ENCODE data around the gene GDI1.

GDI1 gene

GRCh38 chrX:154464806-154465365 lies 27.9 kb downstream of the GDI1 start:
- no peak overlapping the region for H2AFZ ChIP-seq (ENCODE audit: low read length)

GRCh38 chrX:154465601-154466000 lies 28.6 kb downstream of the GDI1 start:
- Histone ChIP-seq H3K4me1 (ENCODE audit: insufficient read depth, low read length, poor library complexity, severe bottlenecking) (no peaks in the 10 kb centered on the region), H3K9ac (ENCODE audit: low read depth, low read length, poor library complexity, severe bottlenecking) (no peak overlapping the region), H3K4me3 (ENCODE audit: low read length, poor library complexity, severe bottlenecking) (no peak overlapping the region), H3K4me2 (ENCODE audit: low read depth, low read length, poor library complexity, severe bottlenecking) (no peak overlapping the region), H3F3A (ENCODE audit: low read depth) (no peaks in the 10 kb centered on the region), H3K27me3 (ENCODE audit: insufficient read depth, low read length, poor library complexity, severe bottlenecking) (no peaks in the 10 kb centered on the region), H3K9me3 (ENCODE audit: insufficient read depth, low read depth, low read length) (no peaks in the 10 kb centered on the region), H3K36me3 (ENCODE audit: insufficient read depth, low read length) (no peaks in the 10 kb centered on the region; the same call in 1 of the 2 replicates), H3K9me2 (replicated peaks; ENCODE audit: low read depth, low read length) (no peaks in the 10 kb centered on the region), H4K20me1 (ENCODE audit: insufficient read depth, low read length, poor library complexity, severe bottlenecking) (no peaks in the 10 kb centered on the region), H2AFZ (ENCODE audit: low read length) (no peak overlapping the region), H3K79me2 (ENCODE audit: insufficient read depth, low read length) (no peaks in the 10 kb centered on the region)
- TF ChIP-seq EZH2phosphoT487 (IDR thresholded peaks at IDR 0.05; ENCODE audit: borderline replicate concordance) = no peak
- TF ChIP-seq, protein P1, sequence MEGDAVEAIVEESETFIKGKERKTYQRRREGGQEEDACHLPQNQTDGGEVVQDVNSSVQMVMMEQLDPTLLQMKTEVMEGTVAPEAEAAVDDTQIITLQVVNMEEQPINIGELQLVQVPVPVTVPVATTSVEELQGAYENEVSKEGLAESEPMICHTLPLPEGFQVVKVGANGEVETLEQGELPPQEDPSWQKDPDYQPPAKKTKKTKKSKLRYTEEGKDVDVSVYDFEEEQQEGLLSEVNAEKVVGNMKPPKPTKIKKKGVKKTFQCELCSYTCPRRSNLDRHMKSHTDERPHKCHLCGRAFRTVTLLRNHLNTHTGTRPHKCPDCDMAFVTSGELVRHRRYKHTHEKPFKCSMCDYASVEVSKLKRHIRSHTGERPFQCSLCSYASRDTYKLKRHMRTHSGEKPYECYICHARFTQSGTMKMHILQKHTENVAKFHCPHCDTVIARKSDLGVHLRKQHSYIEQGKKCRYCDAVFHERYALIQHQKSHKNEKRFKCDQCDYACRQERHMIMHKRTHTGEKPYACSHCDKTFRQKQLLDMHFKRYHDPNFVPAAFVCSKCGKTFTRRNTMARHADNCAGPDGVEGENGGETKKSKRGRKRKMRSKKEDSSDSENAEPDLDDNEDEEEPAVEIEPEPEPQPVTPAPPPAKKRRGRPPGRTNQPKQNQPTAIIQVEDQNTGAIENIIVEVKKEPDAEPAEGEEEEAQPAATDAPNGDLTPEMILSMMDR (conservative IDR thresholded peaks at IDR 0.05; ENCODE audit: low read length) = no peak

More at GRCh38 chrX:154464806-154465365, 27.9 kb downstream of the GDI1 start:
- TF ChIP-seq, protein P1 (conservative IDR thresholded peaks at IDR 0.05; ENCODE audit: low read length) = no peak
- TF ChIP-seq EZH2phosphoT487 (IDR thresholded peaks at IDR 0.05; ENCODE audit: borderline replicate concordance) = no peak
- no peak overlapping the region for H3K4me2 ChIP-seq (ENCODE audit: low read depth, low read length, poor library complexity, severe bottlenecking)
- no peak overlapping the region for H3K9ac ChIP-seq (ENCODE audit: low read depth, low read length, poor library complexity, severe bottlenecking)
- H3F3A ChIP-seq (ENCODE audit: low read depth) = no peaks in the 10 kb centered on the region
- no peaks in the 10 kb centered on the region for H3K9me3 ChIP-seq (ENCODE audit: insufficient read depth, low read depth, low read length)
- H3K27me3 ChIP-seq (ENCODE audit: insufficient read depth, low read length, poor library complexity, severe bottlenecking) = no peaks in the 10 kb centered on the region
- H3K9me2 ChIP-seq (replicated peaks; ENCODE audit: low read depth, low read length) = no peaks in the 10 kb centered on the region
- H3K4me3 ChIP-seq (ENCODE audit: low read length, poor library complexity, severe bottlenecking) = no peak overlapping the region
- H3K4me1 ChIP-seq (ENCODE audit: insufficient read depth, low read length, poor library complexity, severe bottlenecking) = no peaks in the 10 kb centered on the region
- peaks cover 3% of the 10 kb centered on the region; the same call in 1 of the 2 replicates for H3K79me2 ChIP-seq (ENCODE audit: insufficient read depth, low read length)
- no peaks in the 10 kb centered on the region; the same call in 1 of the 2 replicates for H3K36me3 ChIP-seq (ENCODE audit: insufficient read depth, low read length)
- H4K20me1 ChIP-seq (ENCODE audit: insufficient read depth, low read length, poor library complexity, severe bottlenecking) = no peaks in the 10 kb centered on the region

DNA sequence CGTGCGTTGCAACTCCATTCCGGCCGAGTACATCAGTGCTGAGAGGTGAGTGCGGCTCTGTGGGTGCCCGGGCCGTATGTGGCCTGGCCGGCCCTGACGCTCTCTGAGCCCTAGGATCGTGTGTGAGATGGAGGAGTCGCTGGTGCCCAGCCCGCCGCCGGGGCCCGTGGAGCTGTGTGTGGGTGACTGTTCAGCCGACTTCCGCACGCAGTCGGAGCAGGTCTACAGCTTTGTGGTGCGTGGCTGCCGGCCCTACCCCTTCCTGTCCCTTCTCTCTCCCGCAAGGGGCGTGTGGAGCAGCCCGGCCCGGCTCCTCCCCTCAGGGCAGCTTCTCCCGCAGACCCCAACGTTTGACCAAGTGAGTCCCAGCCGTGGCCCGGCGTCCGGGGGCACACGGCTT lies 29.1 kb downstream of the GDI1 start:
- no peak overlapping the region for H2AFZ ChIP-seq (ENCODE audit: low read length)
- H3K9me2 ChIP-seq (replicated peaks; ENCODE audit: low read depth, low read length) = no peaks in the 10 kb centered on the region
- no peaks in the 10 kb centered on the region for H3K79me2 ChIP-seq (ENCODE audit: insufficient read depth, low read length)
- no peaks in the 10 kb centered on the region for H4K20me1 ChIP-seq (ENCODE audit: insufficient read depth, low read length, poor library complexity, severe bottlenecking)
- no peak for TF ChIP-seq EZH2phosphoT487 (IDR thresholded peaks at IDR 0.05; ENCODE audit: borderline replicate concordance)
- TF ChIP-seq, protein P1 (conservative IDR thresholded peaks at IDR 0.05; ENCODE audit: low read length) = no peak
- H3K9ac ChIP-seq (ENCODE audit: low read depth, low read length, poor library complexity, severe bottlenecking) = no peak overlapping the region
- H3K9me3 ChIP-seq (ENCODE audit: insufficient read depth, low read depth, low read length) = no peaks in the 10 kb centered on the region
- H3K4me3 ChIP-seq (ENCODE audit: low read length, poor library complexity, severe bottlenecking) = no peak overlapping the region
- no peaks in the 10 kb centered on the region; the same call in 1 of the 2 replicates for H3K36me3 ChIP-seq (ENCODE audit: insufficient read depth, low read length)
- H3K4me1 ChIP-seq (ENCODE audit: insufficient read depth, low read length, poor library complexity, severe bottlenecking) = no peaks in the 10 kb centered on the region
- H3K4me2 ChIP-seq (ENCODE audit: low read depth, low read length, poor library complexity, severe bottlenecking) = no peak overlapping the region
- no peaks in the 10 kb centered on the region for H3F3A ChIP-seq (ENCODE audit: low read depth)
- H3K27me3 ChIP-seq (ENCODE audit: insufficient read depth, low read length, poor library complexity, severe bottlenecking) = no peaks in the 10 kb centered on the region
